Measurements from ENCODE around the gene CBX8.
A peak's percentile ranks its signal among the peaks of the same experiment; 100 is the strongest.

DNA sequence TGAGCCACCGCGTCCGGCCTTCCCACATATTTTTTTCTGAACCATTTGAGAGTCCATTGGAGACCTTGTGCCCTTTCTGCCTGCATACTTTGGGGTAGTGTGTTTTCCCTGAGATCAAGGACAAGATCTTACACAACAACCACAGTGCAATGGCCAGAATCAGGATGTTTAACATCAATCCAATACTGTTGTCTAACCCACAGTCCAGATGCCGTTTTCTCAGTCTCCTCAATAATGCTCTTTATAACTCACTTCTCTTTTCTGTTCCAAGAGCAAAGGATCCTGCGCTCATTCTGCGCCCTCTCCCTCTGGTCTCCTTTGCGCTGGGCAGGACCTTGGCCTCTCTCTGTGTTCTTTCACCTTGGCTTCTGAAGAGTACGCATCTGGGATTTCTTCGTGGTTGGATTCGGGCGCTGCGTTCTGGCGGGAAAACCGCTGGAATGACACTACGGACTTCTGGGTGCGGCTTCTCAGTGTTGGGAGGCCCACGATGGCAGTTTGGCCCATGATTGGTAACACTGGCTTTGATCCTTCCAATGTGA is 25.8 kb upstream of the CBX8 start:
- TF ChIP-seq PHB2 (IDR thresholded peaks at IDR 0.05; ENCODE audit: partially characterized antibody), result no peak
- TF ChIP-seq, protein P1, sequence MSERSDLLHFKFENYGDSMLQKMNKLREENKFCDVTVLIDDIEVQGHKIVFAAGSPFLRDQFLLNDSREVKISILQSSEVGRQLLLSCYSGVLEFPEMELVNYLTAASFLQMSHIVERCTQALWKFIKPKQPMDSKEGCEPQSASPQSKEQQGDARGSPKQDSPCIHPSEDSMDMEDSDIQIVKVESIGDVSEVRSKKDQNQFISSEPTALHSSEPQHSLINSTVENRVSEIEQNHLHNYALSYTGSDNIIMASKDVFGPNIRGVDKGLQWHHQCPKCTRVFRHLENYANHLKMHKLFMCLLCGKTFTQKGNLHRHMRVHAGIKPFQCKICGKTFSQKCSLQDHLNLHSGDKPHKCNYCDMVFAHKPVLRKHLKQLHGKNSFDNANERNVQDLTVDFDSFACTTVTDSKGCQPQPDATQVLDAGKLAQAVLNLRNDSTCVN (CRISPR knock-in tag; IDR thresholded peaks at IDR 0.05; ENCODE audit: borderline replicate concordance), result peak; percentile 43; the same call in 1 of the 2 replicates
- 0 out of 2 replicates have a peak, but pooled peaks have one; percentile 14 for TF ChIP-seq CTCF (CRISPR knock-in tag; IDR thresholded peaks at IDR 0.05)
- TF ChIP-seq HDAC6 (IDR thresholded peaks at IDR 0.05; ENCODE audit: low read depth, low read length), result no peak
- TF ChIP-seq ZBTB38 (CRISPR knock-in tag; IDR thresholded peaks at IDR 0.05), result peak; percentile 53; the same call in 1 of the 2 replicates

Measured in HepG2 (cell line).